ENCODE measurements around the gene CHD2.
"Not testable (repeated sequence)": the region's sequence is repeated elsewhere in the genome, so short reads cannot be mapped to it uniquely, and the experiment has no call there.

CHD2 gene

DNA sequence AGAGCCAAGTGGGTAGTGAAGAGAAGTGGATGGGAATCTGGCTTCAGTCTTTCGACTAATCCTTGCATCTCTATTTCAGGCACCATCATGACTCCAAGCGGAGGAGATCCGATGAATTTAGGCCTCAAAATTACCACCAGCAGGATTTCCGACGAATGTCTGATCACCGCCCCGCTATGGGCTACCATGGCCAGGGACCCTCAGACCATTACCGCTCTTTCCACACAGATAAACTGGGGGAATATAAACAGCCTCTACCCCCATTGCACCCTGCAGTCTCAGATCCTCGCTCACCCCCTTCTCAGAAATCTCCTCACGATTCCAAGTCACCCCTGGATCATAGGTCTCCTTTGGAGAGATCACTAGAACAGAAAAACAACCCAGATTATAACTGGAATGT is 124.2 kb downstream of the CHD2 start:
- DNase-seq = no peak

DNA sequence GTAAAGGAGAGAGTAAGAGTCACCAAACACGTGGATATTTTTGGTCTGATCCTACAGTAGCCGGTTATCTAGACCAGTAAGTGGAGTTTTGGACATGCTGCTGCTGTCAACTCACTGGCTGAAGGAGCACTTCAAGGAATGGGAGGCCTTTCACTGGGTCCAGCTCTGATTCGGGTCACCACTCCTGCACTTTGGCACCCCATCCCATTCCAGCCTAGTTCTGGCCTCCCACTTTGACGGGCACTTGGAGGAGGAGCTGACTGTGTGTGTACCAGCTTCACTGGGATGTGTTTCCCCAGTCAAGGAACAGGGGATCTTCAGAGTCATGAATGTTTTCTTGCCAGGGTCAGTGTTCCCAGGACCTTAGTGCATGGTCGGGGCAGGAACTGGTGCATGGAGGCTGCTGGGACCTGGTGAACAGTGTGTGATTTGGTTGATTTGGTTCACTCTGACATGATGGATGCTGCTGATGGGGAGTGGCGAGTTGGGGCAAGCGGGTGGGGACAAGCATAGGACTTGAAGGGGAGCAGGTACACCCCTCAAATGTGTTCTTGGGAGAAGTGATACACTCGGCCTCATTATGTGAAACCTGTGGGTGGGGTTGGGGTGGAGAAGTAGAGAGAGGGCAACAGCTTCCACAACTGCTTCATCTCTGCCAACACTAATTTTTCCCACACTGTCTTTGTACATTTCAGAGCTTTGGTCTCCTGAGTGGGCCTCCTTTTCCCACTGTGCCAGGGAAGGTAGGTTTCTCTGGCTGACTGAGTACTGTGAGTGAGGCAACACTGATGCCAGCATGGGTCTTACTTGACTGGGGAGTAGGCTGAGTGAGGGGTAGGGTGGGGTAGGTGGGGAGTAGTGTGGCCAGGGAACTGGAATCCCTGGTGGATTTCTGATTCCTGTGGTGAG is 124.8 kb downstream of the CHD2 start:
- DNase-seq = no peak

- peak in 1 of 5 donors; percentile 42 for DNase-seq
Measured at GRCh38 chr15:93025625-93025982, 125.5 kb downstream of the CHD2 start.

- no peak for DNase-seq
Measured at GRCh38 chr15:93026380-93026817, 126.3 kb downstream of the CHD2 start.

DNA sequence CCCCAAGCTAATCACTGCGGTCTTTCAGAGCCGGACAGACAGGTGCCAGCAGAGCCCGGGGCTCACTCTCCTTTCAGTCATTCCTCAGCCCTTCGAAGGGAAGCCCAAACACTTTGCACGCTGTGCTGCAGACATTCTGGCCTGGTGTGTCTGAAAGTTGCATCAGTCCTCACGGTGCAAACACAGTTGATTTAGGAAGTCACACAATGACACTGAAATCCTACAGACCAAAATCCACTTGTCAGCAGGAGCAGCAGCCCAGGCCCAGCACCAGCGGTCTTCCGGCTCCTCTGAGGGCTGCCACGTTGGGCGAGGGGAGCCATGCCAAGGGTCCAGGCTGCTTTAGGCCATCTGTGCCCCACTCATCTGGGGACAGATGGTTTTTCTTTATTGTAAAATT is 127.3 kb downstream of the CHD2 start:
- DNase-seq = no peak

- DNase-seq = no peak
Measured at GRCh38 chr15:93028111-93028631, 128.0 kb downstream of the CHD2 start.

DNA sequence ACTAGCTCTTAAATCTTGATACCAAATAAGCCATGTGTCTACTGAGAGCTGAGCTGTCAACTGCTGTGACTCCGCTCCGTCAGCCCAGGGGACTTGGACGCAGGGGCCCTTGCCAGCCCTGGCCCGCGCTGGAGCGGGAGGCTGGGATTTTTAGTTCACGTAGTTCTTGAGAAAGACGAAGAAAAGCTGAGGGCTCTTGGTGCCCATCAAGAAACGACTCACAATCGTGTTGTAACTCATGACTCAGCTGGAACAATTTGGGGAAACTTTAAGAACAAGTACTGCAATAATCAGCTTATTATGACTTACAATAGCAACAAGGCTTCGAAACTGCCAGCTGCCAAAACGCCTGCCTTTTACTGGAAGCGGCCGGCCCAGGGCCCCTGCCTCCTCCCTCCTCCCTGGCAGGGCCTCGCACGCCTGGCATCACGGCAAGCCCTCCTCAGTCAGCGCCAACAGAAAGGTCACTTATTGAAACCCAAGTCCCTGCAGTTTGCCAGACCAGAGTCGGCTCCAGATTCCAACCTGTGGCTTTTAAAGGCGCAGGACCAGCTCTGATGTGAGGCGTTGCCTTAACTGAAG is 128.6 kb downstream of the CHD2 start:
- DNase-seq = no peak

- no peak for DNase-seq
Measured at GRCh38 chr15:93029214-93029835, 129.2 kb downstream of the CHD2 start.

DNA sequence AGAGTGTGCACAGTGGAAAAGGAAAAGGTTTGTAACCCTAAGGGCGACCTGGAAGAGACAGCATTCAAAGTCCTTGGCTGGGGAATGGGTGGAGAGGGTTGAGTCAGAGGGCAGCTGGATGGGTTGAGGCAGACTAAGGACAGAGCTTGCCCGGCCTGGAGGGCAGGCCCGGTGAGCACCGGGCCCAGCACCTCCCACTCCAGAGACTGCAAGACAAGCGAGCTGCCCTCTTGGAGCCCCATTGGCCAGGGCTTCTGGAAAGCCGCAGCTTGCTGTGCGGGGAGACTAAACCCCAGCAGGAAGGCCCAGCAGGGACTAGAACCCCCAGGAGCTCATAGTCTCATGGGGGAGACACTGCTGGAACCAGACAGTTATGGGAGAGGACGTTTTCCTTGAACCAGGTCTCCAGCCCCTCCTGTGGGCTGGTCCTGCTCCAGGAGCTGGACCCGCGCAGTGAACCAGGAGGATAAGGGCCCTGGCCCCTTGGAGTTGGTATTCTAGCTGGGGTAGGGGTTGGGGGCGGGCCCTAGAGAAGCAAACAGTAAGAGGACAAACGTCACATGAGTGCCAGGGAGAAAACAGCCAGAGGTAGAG is 129.8 kb downstream of the CHD2 start:
- no peak for DNase-seq

- DNase-seq = peak in 4 of 5 donors; percentile 50 to 60 (median 54)
Measured at GRCh38 chr15:93030430-93031102, 130.4 kb downstream of the CHD2 start.

- no peak for DNase-seq
Measured at GRCh38 chr15:93031103-93031464, 131.0 kb downstream of the CHD2 start.

GRCh38 chr15:93031557-93032384 is 131.6 kb downstream of the CHD2 start:
- not testable (repeated sequence) for DNase-seq

DNA sequence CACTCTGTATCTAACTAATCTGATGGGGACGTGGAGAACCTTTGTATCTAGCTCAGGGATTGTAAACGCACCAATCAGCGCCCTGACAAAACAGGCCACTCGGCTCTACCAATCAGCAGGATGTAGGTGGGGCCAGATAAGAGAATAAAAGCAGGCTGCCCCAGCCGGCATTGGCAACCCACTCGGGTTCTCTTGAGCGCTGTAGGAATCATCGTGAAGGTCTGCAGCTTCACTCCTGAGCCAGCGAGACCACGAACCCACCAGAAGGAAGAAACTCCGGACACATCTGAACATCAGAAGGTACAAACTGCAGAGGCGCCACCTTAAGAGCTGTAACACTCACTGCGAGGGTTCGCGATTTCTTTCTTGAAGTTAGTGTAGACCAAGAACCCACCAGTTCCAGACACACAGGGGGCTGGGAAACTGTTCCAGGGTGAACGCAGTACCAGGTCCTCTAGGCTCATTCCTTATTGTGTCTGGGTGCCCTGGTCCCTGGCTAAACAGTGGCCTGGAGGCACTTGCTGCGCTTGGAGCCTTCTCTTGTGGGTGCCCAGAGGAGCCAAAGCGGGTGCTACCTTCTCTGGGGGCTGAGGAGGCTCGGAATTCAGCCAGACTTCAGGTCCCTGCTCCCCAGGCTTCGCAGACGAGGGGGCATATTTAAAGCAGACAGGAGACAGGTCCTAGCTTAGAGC is 132.5 kb downstream of the CHD2 start:
- not testable (repeated sequence) for DNase-seq

DNA sequence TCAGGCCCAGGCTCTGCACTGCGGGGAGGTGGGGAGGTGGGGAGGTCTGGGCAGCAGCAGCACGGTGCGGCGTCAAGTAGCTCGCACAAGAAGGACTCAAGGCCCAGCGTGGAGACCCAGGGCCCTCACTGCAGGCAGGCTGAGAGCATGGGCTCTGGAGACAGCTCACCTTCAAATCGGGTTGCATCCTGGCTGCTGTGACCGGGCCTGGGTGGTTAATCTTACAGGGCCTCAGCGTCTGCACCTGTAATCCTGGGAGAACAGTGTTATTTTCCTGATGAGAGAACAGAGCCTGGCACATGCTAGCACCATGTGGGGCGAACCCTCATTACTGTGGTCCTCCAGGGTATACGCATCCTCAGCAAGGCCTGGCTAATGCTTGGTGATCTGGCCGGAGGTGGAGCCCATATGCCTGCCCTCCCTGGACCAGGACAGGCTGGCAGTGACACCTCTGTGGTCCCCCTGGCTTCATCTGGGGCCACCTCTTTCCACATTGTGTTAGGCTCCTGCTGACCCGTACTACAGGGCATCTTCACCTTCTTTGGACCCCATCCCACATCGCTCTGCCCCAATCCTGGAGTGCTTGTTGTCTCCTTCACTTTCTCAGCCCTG is 133.4 kb downstream of the CHD2 start:
- no peak for DNase-seq

DNA sequence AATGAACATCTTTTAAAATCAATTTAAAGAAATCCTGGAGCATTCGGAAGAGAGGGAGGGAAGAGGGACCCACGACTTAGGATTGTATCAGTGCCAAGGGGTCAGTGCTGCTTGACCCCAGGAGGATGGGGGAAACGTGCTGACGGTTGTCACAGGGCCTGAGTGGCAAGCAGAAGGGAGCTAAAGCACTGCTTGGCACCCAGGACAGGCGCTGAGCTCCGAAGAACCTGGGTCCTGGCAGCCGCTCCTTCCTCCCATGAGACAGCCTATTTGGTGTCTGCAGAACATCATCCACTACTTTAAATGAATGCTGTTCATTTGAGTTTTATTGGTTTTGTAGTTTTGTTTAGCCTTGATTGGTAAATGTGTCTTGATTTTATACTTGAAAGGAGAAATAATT is 134.4 kb downstream of the CHD2 start:
- no peak for DNase-seq

DNA sequence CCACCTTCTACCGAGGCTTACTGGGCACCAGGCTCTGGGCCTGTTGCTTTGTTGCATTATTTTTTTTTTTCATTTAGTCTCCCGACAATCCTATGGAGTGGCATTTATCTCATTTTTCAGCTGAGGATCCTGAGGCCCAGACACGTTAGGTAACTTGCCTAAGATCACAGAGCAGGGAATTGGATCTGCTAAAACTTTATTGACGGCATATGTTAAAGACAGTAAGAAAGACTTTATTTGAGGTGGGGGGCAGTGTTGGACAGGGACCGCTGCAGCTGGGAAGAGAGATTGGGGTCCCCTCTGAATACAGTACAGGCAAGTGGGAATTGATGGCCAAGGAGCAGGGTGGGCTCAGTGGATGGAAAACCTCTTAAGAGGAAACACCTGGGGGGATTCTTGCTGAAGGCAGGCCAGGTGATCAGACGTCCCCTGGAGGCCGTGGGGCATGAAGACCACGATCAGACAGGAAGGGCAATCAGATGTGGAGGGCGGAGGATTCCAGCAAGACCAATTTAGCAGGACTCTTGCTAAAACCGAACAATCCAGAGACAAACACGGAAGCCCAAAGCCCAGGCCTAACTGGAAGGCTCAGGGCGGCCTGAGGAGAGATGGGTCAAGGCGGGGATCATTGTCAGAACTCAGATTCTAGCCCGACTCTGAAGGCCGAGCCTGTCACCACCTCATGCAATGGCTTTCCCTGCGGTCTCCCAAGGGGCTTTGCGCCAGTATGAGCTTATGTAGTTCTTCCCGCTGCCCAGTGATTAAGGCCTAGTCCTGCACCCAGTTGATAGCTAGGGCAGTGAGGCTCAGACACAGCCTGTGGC is 135.2 kb downstream of the CHD2 start:
- DNase-seq = no peak

- peak in 2 of 5 donors; percentile 33 to 42 for DNase-seq
Measured at GRCh38 chr15:93035953-93036810, 136.1 kb downstream of the CHD2 start.

DNA sequence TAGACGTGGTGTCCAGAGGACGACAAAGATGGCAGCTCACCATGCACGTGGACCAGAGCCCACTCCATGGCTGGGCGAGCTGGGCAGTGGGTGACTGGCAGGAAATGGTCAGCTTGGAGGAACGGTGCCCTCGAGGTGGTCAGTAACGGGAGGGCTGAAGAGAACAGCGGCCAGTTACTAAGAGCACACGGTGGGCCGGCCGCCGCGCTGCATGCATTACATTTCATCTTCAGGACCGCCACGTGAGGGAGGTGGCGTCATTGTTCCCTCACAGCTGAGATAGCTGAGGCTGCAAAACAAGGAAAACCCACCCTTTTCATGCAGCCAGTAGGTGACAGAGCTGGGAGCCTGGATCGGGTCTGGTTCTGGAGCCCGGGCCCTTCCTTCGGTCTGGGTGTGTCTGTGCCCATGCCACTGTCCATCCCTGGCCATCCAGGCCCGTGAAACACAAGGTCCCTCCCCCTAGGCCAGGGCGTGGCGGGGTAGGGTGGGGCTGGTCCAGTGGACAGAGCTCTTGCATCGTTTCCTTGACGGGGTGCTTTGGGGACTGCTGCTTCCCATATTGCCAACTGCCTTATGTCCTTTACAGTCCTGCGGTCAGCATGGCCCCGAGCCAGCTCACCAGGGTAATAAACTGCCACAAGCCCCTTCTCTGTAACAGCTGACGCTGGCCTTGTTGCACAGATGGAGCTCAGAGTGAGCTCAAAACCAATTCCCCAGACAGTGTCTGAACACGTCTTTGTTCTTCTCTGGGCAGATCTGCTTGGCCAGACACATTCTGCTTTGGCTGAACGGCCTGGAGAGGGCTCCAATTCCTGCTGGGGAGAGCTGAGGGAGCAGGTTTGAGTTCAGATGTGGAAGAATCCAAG is 137.1 kb downstream of the CHD2 start:
- no peak for DNase-seq
